ENCODE measurements around the gene HTRA2.

DNA sequence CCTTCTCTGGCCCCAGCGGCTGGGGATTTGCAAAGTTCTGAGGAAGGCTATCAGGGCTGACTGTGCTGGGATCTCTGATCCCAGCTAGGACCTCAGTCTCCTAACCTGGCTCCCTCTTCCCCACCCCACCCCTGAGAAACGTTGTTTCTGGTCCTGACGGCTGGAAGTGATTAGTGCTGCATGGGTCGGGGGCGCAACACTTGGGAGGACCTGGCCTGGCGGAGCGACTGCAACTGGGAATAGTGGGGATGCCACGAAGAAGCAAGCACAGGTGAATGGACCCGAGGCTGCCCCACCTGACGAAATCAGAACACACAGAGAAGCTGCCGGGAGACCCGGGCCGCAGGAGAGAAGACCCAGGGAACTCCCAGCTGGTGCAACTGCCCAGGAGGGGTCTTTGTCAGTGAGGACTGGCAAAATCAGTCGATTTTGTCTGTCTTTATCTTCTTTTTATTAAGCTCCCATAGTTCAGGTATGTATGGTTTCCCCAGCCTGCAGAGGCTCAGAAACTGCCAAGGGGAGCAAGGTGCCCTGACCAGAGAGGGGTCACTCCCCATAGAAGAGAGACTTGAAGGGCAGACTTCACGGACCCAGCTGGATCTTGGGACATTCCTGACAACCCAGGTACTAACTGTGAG lies 29.7 kb upstream of the HTRA2 start:
- TF ChIP-seq, protein P1, sequence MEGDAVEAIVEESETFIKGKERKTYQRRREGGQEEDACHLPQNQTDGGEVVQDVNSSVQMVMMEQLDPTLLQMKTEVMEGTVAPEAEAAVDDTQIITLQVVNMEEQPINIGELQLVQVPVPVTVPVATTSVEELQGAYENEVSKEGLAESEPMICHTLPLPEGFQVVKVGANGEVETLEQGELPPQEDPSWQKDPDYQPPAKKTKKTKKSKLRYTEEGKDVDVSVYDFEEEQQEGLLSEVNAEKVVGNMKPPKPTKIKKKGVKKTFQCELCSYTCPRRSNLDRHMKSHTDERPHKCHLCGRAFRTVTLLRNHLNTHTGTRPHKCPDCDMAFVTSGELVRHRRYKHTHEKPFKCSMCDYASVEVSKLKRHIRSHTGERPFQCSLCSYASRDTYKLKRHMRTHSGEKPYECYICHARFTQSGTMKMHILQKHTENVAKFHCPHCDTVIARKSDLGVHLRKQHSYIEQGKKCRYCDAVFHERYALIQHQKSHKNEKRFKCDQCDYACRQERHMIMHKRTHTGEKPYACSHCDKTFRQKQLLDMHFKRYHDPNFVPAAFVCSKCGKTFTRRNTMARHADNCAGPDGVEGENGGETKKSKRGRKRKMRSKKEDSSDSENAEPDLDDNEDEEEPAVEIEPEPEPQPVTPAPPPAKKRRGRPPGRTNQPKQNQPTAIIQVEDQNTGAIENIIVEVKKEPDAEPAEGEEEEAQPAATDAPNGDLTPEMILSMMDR (IDR thresholded peaks at IDR 0.05) = no peak
- TF ChIP-seq POLR2A (IDR thresholded peaks at IDR 0.05) = no peak
